Measurements from ENCODE around the gene RAD51B. TPM values are rescaled to one million over a fixed set of nuclear protein-coding genes. Genes with fewer than 3 reads are reported as not detected.
A peak's percentile ranks its signal among the peaks of the same experiment; 100 is the strongest.

Gene RAD51B
- total and polyA plus RNA-seq, 2 experiments from 2014 or later, result 10.1 to 18.0 TPM

GRCh38 chr14:68230950-68231717 lies 411.6 kb downstream of the RAD51B start:
- Histone ChIP-seq H2AFZ (no peak overlapping the region), H3K27ac (peak overlapping the region; percentile 85), H4K20me1 (ENCODE audit: insufficient read depth, poor library complexity, severe bottlenecking) (no peaks in the 10 kb centered on the region), H3K27me3 (no peaks in the 10 kb centered on the region), H3K4me3 (no peak overlapping the region), H3K4me1 (ENCODE audit: insufficient read depth) (peaks cover 24% of the 10 kb centered on the region), H3K4me2 (peak overlapping the region; percentile 13), H3K79me2 (no peaks in the 10 kb centered on the region), H3K36me3 (replicated peaks; ENCODE audit: insufficient read depth, low read depth) (no peaks in the 10 kb centered on the region), H3K9me3 (ENCODE audit: low read depth) (no peaks in the 10 kb centered on the region), H3K9me2 (replicated peaks; ENCODE audit: insufficient read depth) (no peaks in the 10 kb centered on the region)
- WGBS (ENCODE audit: low lambda C conversion rate, missing lambda C conversion rate), result 64% methylated on average over 2 of the region's 2 CpGs
- TF ChIP-seq EZH2phosphoT487 (IDR thresholded peaks at IDR 0.05; ENCODE audit: low read depth, severe bottlenecking, unreplicated experiment), result no peak
- no peak for TF ChIP-seq CTCF (IDR thresholded peaks at IDR 0.05; ENCODE audit: poor library complexity)
- TF ChIP-seq EZH2 (IDR thresholded peaks at IDR 0.05; ENCODE audit: borderline replicate concordance), result no peak
- DNase-seq (ENCODE audit: low spot score), result no peak

GRCh38 chr14:68231898-68232297 lies 412.3 kb downstream of the RAD51B start:
- H4K20me1 ChIP-seq (ENCODE audit: insufficient read depth, poor library complexity, severe bottlenecking), result no peaks in the 10 kb centered on the region
- H3K36me3 ChIP-seq (replicated peaks; ENCODE audit: insufficient read depth, low read depth), result no peaks in the 10 kb centered on the region
- WGBS (ENCODE audit: low lambda C conversion rate, missing lambda C conversion rate), result 63% methylated on average over 1 of the region's 1 CpG
- no peaks in the 10 kb centered on the region for H3K27me3 ChIP-seq
- H2AFZ ChIP-seq, result no peak overlapping the region
- no peak for DNase-seq (ENCODE audit: low spot score)
- H3K4me2 ChIP-seq, result peak overlapping the region; percentile 13
- no peaks in the 10 kb centered on the region for H3K79me2 ChIP-seq
- no peak for TF ChIP-seq EZH2phosphoT487 (IDR thresholded peaks at IDR 0.05; ENCODE audit: low read depth, severe bottlenecking, unreplicated experiment)
- TF ChIP-seq CTCF (IDR thresholded peaks at IDR 0.05; ENCODE audit: poor library complexity), result no peak
- no peak for TF ChIP-seq EZH2 (IDR thresholded peaks at IDR 0.05; ENCODE audit: borderline replicate concordance)
- H3K4me1 ChIP-seq (ENCODE audit: insufficient read depth), result peaks cover 29% of the 10 kb centered on the region
- H3K27ac ChIP-seq, result peak overlapping the region; percentile 85
- H3K9me2 ChIP-seq (replicated peaks; ENCODE audit: insufficient read depth), result no peaks in the 10 kb centered on the region
- H3K9me3 ChIP-seq (ENCODE audit: low read depth), result no peaks in the 10 kb centered on the region
- H3K4me3 ChIP-seq, result no peak overlapping the region

- 78% methylated on average over 2 of the region's 2 CpGs for WGBS (ENCODE audit: low lambda C conversion rate, missing lambda C conversion rate)
- Histone ChIP-seq H2AFZ (no peak overlapping the region), H4K20me1 (ENCODE audit: insufficient read depth, poor library complexity, severe bottlenecking) (no peaks in the 10 kb centered on the region), H3K9me3 (ENCODE audit: low read depth) (no peaks in the 10 kb centered on the region), H3K36me3 (replicated peaks; ENCODE audit: insufficient read depth, low read depth) (no peaks in the 10 kb centered on the region), H3K4me2 (no peak overlapping the region), H3K4me1 (ENCODE audit: insufficient read depth) (peaks cover 35% of the 10 kb centered on the region), H3K79me2 (no peaks in the 10 kb centered on the region), H3K4me3 (no peak overlapping the region), H3K27me3 (no peaks in the 10 kb centered on the region), H3K27ac (peak overlapping the region; percentile 85), H3K9me2 (replicated peaks; ENCODE audit: insufficient read depth) (no peaks in the 10 kb centered on the region)
- DNase-seq (ENCODE audit: low spot score), result peak; percentile 84
- TF ChIP-seq EZH2 (IDR thresholded peaks at IDR 0.05; ENCODE audit: borderline replicate concordance) (no peak), EZH2phosphoT487 (IDR thresholded peaks at IDR 0.05; ENCODE audit: low read depth, severe bottlenecking, unreplicated experiment) (no peak), CTCF (IDR thresholded peaks at IDR 0.05; ENCODE audit: poor library complexity) (no peak)
Measured at GRCh38 chr14:68232300-68233055, 412.9 kb downstream of the RAD51B start.

All from hepatocyte (in vitro differentiated cells).